M059J (cell line): ENCODE data around the gene GAGE1. TPM values are rescaled to one million over a fixed set of nuclear protein-coding genes. Genes with fewer than 3 reads are reported as not detected.
A peak's percentile ranks its signal among the peaks of the same experiment; 100 is the strongest.
"Not testable (repeated sequence)": the region's sequence is repeated elsewhere in the genome, so short reads cannot be mapped to it uniquely, and the experiment has no call there.

ENCODE experiments used
- DNase-seq: peaks from one replicate; pipeline ENCODE4 v3.0.0-alpha.2; 2012; ENCODE audit warnings: low read depth
- total RNA-seq: library from RNA; depleted of rRNA; stranded (reverse); fragments of >200 nt; shearing (Covaris generic); gene quantifications from 2 replicates; pipeline ENCODE4 v1.2.3, GENCODE V29; 2014; rRNA removed

Gene GAGE1, protein sequence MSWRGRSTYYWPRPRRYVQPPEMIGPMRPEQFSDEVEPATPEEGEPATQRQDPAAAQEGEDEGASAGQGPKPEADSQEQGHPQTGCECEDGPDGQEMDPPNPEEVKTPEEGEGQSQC
- not detected in 2 replicates for total RNA-seq

DNA sequence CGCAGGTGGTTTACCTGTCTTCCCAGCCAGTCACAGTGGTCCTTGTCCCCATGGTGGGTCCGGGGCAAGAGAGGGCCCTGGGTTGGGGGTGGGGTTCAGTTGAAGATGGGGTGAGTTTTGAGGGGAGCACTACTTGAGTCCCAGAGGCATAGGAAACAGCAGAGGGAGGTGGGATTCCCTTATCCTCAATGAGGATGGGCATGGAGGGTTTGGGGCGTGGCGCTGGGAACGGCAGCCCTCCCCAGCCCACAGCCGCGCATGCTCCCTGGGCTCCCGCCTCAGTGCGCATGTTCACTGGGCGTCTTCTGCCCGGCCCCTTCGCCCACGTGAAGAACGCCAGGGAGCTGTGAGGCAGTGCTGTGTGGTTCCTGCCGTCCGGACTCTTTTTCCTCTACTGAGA is at the start of gene GAGE1:
TSS of gene GAGE1 (plus strand) at position 301 of the 400 bp plus-strand sequence. CDS start 1,155 bp downstream, outside the sequence.
- DNase-seq, result not testable (repeated sequence)

DNA sequence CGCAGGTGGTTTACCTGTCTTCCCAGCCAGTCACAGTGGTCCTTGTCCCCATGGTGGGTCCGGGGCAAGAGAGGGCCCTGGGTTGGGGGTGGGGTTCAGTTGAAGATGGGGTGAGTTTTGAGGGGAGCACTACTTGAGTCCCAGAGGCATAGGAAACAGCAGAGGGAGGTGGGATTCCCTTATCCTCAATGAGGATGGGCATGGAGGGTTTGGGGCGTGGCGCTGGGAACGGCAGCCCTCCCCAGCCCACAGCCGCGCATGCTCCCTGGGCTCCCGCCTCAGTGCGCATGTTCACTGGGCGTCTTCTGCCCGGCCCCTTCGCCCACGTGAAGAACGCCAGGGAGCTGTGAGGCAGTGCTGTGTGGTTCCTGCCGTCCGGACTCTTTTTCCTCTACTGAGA is 47.8 kb upstream of the GAGE1 start, which contains the start of gene GAGE12E:
TSS of gene GAGE12E (plus strand) at position 301 of the 400 bp plus-strand sequence. CDS start 1,155 bp downstream, outside the sequence.
- not testable (repeated sequence) for DNase-seq

DNA sequence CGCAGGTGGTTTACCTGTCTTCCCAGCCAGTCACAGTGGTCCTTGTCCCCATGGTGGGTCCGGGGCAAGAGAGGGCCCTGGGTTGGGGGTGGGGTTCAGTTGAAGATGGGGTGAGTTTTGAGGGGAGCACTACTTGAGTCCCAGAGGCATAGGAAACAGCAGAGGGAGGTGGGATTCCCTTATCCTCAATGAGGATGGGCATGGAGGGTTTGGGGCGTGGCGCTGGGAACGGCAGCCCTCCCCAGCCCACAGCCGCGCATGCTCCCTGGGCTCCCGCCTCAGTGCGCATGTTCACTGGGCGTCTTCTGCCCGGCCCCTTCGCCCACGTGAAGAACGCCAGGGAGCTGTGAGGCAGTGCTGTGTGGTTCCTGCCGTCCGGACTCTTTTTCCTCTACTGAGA is 38.3 kb upstream of the GAGE1 start, which contains the start of gene GAGE12F:
TSS of gene GAGE12F (plus strand) at position 301 of the 400 bp plus-strand sequence. CDS start 1,155 bp downstream, outside the sequence.
- DNase-seq, result not testable (repeated sequence)

DNA sequence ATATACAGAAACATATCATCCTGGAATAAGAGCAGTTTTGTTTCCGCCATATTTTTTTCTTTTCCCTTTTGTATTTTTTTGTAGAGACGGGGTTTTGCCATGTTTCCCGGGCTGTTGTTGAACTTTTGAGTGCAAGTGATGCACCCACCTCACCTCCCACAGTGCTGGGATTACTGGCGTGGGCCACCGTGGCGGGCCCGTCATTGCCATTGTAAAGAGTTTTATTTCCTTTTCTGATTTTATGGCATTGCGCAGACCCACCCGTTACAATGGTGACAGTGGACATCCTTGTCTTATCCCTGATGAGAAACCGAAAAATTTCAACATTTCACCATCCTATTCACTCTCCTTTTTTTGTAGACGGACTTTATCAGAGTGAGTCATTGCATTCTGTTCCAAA is 30.1 kb upstream of the GAGE1 start:
- not testable (repeated sequence) for DNase-seq

DNA sequence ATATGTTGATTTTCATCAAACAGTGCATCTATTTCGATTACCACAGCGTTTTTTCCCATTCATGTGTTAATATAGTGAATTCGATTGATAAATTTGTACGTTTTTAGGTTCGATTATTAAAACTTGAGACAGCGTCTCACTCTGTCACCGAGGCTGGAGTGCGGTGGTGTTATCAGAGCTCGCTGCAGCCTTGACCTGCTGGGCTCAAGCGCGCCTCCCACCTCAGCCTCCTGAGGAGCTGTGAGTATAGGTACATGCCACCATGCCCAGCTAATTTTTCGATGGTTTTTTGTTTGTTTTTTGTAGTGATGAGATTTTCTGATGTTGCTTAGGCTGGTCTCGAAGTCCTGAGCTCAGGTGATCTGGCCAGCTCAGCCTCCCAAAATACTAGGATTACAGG is 29.7 kb upstream of the GAGE1 start:
- DNase-seq, result not testable (repeated sequence)

DNA sequence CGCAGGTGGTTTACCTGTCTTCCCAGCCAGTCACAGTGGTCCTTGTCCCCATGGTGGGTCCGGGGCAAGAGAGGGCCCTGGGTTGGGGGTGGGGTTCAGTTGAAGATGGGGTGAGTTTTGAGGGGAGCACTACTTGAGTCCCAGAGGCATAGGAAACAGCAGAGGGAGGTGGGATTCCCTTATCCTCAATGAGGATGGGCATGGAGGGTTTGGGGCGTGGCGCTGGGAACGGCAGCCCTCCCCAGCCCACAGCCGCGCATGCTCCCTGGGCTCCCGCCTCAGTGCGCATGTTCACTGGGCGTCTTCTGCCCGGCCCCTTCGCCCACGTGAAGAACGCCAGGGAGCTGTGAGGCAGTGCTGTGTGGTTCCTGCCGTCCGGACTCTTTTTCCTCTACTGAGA is 28.7 kb upstream of the GAGE1 start, which contains the start of gene GAGE12G:
TSS of gene GAGE12G (plus strand) at position 301 of the 400 bp plus-strand sequence. CDS start 1,155 bp downstream, outside the sequence.
- not testable (repeated sequence) for DNase-seq

DNA sequence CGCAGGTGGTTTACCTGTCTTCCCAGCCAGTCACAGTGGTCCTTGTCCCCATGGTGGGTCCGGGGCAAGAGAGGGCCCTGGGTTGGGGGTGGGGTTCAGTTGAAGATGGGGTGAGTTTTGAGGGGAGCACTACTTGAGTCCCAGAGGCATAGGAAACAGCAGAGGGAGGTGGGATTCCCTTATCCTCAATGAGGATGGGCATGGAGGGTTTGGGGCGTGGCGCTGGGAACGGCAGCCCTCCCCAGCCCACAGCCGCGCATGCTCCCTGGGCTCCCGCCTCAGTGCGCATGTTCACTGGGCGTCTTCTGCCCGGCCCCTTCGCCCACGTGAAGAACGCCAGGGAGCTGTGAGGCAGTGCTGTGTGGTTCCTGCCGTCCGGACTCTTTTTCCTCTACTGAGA is 19.2 kb upstream of the GAGE1 start, which contains the start of gene GAGE12H:
TSS of gene GAGE12H (plus strand) at position 301 of the 400 bp plus-strand sequence. CDS start 1,155 bp downstream, outside the sequence.
- not testable (repeated sequence) for DNase-seq

DNA sequence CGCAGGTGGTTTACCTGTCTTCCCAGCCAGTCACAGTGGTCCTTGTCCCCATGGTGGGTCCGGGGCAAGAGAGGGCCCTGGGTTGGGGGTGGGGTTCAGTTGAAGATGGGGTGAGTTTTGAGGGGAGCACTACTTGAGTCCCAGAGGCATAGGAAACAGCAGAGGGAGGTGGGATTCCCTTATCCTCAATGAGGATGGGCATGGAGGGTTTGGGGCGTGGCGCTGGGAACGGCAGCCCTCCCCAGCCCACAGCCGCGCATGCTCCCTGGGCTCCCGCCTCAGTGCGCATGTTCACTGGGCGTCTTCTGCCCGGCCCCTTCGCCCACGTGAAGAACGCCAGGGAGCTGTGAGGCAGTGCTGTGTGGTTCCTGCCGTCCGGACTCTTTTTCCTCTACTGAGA is 9.6 kb upstream of the GAGE1 start, which contains the start of gene GAGE2A:
TSS of gene GAGE2A (plus strand) at position 301 of the 400 bp plus-strand sequence. CDS start 1,155 bp downstream, outside the sequence.
- not testable (repeated sequence) for DNase-seq

DNA sequence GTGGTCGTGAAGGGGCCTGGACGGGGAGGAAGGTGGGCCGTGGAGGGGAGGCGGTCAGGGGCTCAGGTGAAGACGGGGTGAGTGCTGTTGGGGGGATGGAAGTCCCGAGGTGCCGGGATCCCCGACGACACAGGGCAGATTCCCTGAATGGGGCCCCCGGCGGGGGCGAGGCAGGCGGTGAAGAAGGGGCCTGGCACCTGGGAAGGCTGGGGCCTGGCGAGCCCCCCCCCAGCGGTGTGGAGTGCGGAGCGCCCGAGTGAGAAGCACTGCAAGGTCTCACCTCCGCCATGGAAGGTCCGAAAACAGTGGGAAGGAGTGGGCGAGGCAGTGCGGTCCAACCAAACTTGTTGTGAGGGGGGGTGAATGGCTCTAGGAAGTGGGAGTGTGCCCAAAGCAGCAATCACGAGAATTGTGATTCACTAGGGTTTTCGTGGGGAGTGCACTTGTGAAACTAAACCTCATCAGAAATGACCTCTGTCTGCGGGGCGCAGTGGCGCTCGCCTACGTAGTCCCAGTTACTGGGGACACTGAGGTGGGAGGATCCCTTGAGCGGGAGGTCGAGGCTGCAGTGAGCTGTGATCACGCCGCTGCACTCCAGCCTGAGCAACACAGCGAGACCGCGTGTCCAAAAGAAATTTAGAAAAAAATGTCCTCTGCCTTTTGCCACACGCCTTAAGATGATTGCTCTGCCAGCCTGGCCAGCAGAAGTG is 8.9 kb upstream of the GAGE1 start:
- DNase-seq, result not testable (repeated sequence)

DNA sequence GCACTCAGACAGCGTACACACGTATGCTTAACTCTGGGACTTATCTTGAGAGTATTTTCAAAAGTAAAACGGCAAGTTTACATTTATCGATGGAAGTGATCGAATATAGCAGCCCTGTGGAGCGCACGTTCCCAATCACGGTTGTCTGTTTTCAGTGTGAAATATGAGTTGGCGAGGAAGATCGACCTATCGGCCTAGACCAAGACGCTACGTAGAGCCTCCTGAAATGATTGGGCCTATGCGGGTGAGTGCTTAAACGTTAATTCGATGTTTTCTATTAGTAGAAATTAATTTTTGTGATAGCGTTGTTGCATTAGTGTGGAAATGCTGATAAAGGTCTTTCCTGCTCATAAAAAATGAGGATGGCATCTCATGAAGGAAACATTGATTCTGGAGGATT is 8.3 kb upstream of the GAGE1 start:
- not testable (repeated sequence) for DNase-seq

DNA sequence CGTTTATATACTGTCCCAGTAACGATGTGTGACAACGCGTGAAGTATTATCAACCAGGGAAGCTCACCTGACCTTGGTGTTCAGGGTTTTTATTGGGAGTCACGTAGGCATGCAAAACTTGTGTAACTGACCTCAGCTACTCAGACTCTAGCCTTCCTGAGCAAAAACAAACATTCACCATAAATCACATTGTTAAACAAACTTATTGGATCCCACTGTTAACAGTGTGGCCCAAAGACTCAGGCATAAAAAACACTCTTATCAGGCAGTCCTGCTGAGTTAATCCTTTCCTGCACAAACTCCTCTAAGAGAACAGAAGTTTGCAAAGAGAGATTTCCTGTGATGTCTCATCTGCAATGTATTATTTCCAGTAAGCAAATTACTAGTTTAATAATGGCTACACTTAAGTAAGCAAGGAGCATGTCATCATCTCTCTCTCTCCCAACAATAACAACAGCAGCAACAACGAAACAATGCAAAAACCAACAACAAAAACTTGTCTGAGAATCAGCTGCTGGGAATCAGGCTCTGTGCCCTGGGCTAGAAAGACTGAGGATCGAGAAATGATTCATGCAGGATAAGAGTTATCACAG is 12.0 kb downstream of the GAGE1 start:
- DNase-seq, result no peak

DNA sequence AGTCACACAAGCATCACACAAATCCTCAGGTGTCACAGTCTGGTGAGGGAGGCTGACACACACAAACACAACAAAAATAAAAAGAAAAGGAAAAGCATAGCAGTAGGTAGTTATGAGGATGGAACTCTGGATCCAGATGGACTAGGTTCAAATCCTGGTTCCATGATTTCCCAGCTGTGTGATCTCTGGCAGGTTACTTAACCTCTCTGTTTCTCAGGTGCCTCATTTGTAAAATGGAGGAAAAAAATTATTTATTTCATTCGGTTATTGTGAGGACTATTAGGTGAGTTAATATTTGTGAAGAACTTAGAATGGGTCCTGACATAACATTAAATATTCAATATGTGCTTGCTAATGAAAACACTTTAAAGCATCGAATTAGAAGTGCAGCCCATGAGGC is 19.8 kb downstream of the GAGE1 start:
- no peak for DNase-seq

DNA sequence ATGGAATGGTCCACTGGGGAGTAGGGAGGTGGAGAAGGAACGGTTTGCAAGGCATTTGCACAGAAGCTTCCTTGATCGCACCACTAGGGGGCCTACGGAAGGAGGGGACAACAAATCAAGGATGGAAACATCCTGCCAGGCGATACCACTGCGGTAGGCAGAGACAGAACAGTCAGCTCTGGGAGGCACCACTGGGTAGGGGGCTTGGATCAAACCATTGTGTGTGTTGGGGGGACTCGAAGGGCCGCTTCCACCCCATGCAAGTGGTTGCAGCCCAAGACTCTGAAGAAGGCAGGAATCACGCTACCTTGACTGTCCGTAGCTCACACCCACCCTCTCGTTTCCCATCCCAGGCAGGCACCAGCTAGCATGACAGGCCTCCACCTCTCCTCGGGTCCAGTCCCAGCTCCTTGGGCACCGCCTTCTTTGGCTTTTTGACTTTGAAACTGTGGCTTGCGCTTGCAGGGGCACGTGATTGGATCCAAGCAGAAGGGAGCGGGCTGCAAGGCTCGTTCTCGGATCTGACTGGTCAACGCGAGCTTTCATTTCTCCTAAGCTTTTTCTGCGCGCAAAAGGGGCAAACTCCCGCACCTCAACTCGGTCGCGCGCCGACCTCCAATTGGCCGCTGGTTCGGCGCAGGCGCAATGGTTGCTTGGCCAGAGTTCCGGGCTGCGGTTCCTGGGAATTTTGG is 28.4 kb downstream of the GAGE1 start:
- DNase-seq, result peak; percentile 38

DNA sequence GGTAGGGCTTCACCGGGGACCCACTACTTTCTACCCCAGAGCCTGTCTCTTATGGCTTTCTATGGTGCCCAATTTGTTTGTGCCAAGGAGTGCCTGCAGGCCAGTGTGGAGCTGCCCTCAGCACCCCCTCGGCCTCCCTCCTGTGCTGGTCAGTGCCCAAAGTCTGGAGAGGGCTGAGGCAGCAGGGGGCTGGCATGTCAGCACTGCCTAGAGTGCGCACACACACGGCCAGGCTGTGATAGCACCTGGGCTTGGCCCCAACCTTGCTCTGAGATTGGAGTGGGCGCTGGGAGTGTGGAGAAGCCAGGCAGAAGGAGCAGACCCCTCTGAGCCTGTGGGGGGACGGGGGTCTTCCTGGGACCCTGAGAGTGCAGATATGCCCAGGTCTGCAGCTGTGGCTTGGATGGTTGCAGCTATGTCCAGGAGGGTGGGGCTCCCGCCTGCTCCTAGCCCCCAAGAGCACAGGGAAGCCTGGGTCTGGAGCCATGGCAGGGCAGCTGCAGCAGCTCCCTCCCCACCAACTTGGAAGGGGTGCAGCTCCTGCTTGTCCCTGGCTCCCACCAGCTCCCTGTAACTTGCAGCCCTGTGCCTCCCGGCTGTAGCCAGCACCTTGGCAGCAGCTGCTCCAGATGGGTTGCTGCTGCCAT is 46.3 kb downstream of the GAGE1 start:
- DNase-seq, result no peak

DNA sequence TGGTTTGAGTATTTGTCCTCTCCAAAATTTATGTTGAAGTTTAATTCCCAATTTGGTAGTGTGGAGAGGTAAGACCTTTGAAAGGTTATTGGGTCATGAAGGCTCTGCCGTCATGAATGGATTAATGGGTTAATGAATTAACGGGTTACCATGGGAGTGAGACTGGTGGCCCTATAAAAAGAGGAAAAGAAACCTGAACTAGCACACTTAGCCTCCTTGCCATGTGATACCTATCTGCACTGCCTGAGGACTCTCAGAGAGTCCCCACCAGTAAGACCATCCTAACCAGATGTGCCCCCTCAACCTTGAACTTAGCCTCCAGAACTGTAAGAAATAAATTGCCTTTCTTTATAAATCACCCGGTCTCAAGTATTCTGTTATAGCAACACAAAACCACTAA is 57.7 kb downstream of the GAGE1 start:
- DNase-seq, result no peak

Other genes starting within 250 kb of the GAGE1 start
- not detected in 2 replicates for gene GAGE12C, start 66.8 kb upstream of the GAGE1 start, total RNA-seq
- not detected in 2 replicates for gene GAGE12D, start 57.3 kb upstream of the GAGE1 start, total RNA-seq
- not detected in 2 replicates for gene GAGE12E, start 47.7 kb upstream of the GAGE1 start, total RNA-seq
- gene GAGE12F, start 38.2 kb upstream of the GAGE1 start, total RNA-seq, result not detected in 2 replicates
- gene GAGE12G, start 28.6 kb upstream of the GAGE1 start, total RNA-seq, result not detected in 2 replicates
- gene GAGE12H, start 19.1 kb upstream of the GAGE1 start, total RNA-seq, result not detected in 2 replicates
- not detected in 2 replicates for gene GAGE2A, start 9.5 kb upstream of the GAGE1 start, total RNA-seq
- 1.1 and 1.6 TPM in 2 replicates for gene PAGE1, start 97.0 kb downstream of the GAGE1 start, total RNA-seq
- gene PAGE4, start 230.3 kb downstream of the GAGE1 start, total RNA-seq, result not detected in 2 replicates